PC-9 (cell line): ENCODE results near the gene CDK11B. TPM values are rescaled to one million over a fixed set of nuclear protein-coding genes. Genes with fewer than 3 reads are reported as not detected.
A peak's percentile ranks its signal among the peaks of the same experiment; 100 is the strongest.

ENCODE experiments used
- BruUV-seq: library from RNA; stranded (reverse); fragments of 400-500 nt; replicated peaks from 2 replicates; lab custom pipeline; 2021; lab: Mats Ljungman, UMichigan
- CTCF ChIA-PET: fragments of 300-600 bp; sonication (Branson Sonifier 250); formaldehyde crosslinking; loops from one replicate; lab custom pipeline; 2022; ENCODE audit warnings: antibody characterized with exemption; lab: Charles Lee
- POLR2A ChIA-PET: fragments of 300-600 bp; sonication (Branson Sonifier 250); formaldehyde crosslinking; loops from one replicate; lab custom pipeline; 2022; ENCODE audit warnings: antibody characterized with exemption; ENCODE audit not compliant: unreplicated experiment; lab: Charles Lee
- DNase-seq, 2 experiments: peaks; one replicate each; pipeline versions ENCODE4 v3.0.0 to v3.0.0-alpha.2; 2015 to 2022; ENCODE audit warnings: mixed read lengths in 1 of 2
- H2AFZ ChIP-seq: fragments of 200-600 bp; sonication (generic); 2 replicates; pipeline ENCODE4 v1.8.1; 2017; ENCODE audit warnings: antibody characterized with exemption
- H3F3A ChIP-seq: fragments of 200-600 bp; sonication (generic); 2 replicates; pipeline ENCODE4 v1.8.1; 2017; ENCODE audit warnings: antibody characterized with exemption, mild to moderate bottlenecking, low read depth; ENCODE audit not compliant: insufficient read depth
- H3K27ac ChIP-seq: fragments of 200-600 bp; sonication (generic); 2 replicates; pipeline ENCODE4 v1.6.1; 2016; ENCODE audit warnings: mixed run types
- H3K27me3 ChIP-seq: fragments of 200-600 bp; sonication (generic); 2 replicates; pipeline ENCODE4 v1.6.1; 2016; ENCODE audit warnings: low read depth, mixed run types; ENCODE audit not compliant: insufficient read depth
- H3K36me3 ChIP-seq: fragments of 200-600 bp; sonication (generic); 2 replicates; pipeline ENCODE4 v1.6.1; 2016; ENCODE audit warnings: low read depth, mixed run types
- H3K4me1 ChIP-seq: fragments of 200-600 bp; sonication (generic); replicated peaks from 2 replicates; pipeline ENCODE4 v1.6.1; 2016; ENCODE audit warnings: mixed run types; ENCODE audit not compliant: insufficient read depth
- H3K4me2 ChIP-seq: fragments of 200-600 bp; sonication (generic); 2 replicates; pipeline ENCODE4 v1.6.1; 2017; ENCODE audit warnings: mixed run types
- H3K4me3 ChIP-seq: fragments of 200-600 bp; sonication (generic); 2 replicates; pipeline ENCODE4 v1.6.1; 2016; ENCODE audit warnings: mixed run types
- H3K79me2 ChIP-seq: fragments of 200-600 bp; sonication (generic); 2 replicates; pipeline ENCODE4 v1.6.1; 2017; ENCODE audit warnings: low read depth, mixed run types
- H3K9me2 ChIP-seq: fragments of 200-600 bp; sonication (generic); 2 replicates; pipeline ENCODE4 v1.8.1; 2017; ENCODE audit warnings: mild to moderate bottlenecking; ENCODE audit not compliant: insufficient read depth
- H3K9me3 ChIP-seq: fragments of 200-600 bp; sonication (generic); 2 replicates; pipeline ENCODE4 v1.8.1; 2016; ENCODE audit warnings: low read depth; ENCODE audit not compliant: insufficient read depth
- H4K20me1 ChIP-seq: fragments of 200-600 bp; sonication (generic); 2 replicates; pipeline ENCODE4 v1.8.1; 2017; ENCODE audit not compliant: insufficient read depth
- EZH2 ChIP-seq: fragments of 200-600 bp; sonication (generic); IDR thresholded peaks from 2 replicates; pipeline ENCODE4 v1.8.0; 2017; ENCODE audit warnings: antibody characterized with exemption, low read depth
- intact Hi-C: fragments of 100-400 bp; cut with micrococcal nuclease; formaldehyde crosslinking; loops from one replicate; pipeline ENCODE4 v1.10.0; 2022; ENCODE audit not compliant: unreplicated experiment
- total RNA-seq: library from RNA; stranded (reverse); gene quantifications from 2 replicates; pipeline ENCODE4 v1.2.3, GENCODE V29; 2021
- TF ChIP-seq, protein P1 (sequence below): fragments of 200-600 bp; sonication (generic); conservative IDR thresholded peaks from 2 replicates; pipeline ENCODE4 v1.6.1; 2017; ENCODE audit warnings: mixed run types, antibody characterized with exemption, mild to moderate bottlenecking, moderate library complexity

Gene CDK11B
- total RNA-seq, 1 experiment from 2014 or later, result 21.2 TPM

DNA sequence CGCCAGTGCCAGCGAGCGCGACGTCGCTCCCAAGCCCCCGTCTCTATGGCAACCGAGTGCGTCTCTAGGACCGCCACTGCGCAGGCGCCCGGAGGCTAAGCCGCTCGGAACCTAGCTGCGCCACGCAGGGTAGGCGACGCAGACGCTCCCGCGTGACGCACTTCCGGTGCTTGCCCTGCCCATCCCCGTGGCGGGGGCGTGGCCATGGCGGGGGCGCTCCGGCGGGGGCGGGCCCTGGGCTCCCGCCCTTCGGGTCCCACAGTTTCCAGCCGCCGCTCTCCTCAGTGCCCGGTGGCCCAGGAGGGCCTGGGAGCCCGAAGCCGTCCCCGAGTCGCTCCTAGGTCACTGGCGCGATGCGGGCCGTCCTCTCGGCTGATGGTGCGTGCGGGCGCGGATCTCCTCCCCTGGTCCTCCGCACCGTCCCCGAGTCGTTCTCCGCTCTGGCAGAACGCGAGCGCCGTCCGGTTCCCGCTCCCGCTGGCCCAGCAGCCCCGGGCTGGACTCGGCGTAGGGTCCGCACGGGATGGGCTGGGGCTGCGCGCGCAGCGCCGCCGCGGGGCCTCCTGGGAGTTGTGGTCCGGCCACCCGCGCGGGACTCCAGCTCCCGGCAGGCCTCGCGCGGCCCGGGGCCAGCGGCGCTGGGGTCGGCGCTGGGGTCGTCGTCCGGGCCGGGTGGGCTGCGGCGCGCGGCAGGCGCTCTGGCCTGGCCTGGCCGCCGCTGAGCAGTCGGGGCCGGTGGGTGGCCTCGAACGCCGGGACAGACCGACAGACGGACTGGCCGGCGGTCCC is 43.4 kb downstream of the CDK11B start, which contains the start of gene MIB2:
TSS of gene MIB2 (plus strand) at position 245 of the 789 bp plus-strand sequence. CDS start 7,953 bp downstream, outside the sequence.
- Histone ChIP-seq H2AFZ (peak within 1 kb of the TSS; percentile 96), H4K20me1 (peaks cover 14% of the 10 kb centered on the region), H3F3A (peaks cover 16% of the 10 kb centered on the region; the same call in 1 of the 2 replicates), H3K4me3 (peak within 1 kb of the TSS; percentile 79), H3K4me1 (peaks cover 21% of the 10 kb centered on the region), H3K9me2 (no peaks in the 10 kb centered on the region), H3K79me2 (peaks cover 29% of the 10 kb centered on the region), H3K9me3 (no peaks in the 10 kb centered on the region), H3K27me3 (no peaks in the 10 kb centered on the region), H3K27ac (peak within 1 kb of the TSS; percentile 90), H3K36me3 (no peaks in the 10 kb centered on the region), H3K4me2 (peak within 1 kb of the TSS; percentile 96)
- TF ChIP-seq, protein P1, sequence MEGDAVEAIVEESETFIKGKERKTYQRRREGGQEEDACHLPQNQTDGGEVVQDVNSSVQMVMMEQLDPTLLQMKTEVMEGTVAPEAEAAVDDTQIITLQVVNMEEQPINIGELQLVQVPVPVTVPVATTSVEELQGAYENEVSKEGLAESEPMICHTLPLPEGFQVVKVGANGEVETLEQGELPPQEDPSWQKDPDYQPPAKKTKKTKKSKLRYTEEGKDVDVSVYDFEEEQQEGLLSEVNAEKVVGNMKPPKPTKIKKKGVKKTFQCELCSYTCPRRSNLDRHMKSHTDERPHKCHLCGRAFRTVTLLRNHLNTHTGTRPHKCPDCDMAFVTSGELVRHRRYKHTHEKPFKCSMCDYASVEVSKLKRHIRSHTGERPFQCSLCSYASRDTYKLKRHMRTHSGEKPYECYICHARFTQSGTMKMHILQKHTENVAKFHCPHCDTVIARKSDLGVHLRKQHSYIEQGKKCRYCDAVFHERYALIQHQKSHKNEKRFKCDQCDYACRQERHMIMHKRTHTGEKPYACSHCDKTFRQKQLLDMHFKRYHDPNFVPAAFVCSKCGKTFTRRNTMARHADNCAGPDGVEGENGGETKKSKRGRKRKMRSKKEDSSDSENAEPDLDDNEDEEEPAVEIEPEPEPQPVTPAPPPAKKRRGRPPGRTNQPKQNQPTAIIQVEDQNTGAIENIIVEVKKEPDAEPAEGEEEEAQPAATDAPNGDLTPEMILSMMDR, result no peak
- no peak for TF ChIP-seq EZH2
- no TSS peak for BruUV-seq
- intact Hi-C loops, result no loop called here
- ChIA-PET CTCF (interaction anchor here (0.6 kb wide), 1 partner anchor 294 kb away, joined by 4 read pairs; no protein-coding TSS in a partner anchor), POLR2A (interaction anchor here (0.7 kb wide), 1 partner anchor 340 kb away, joined by 4 read pairs; no protein-coding TSS in a partner anchor)
- DNase-seq, result peak; percentile 91 to 96

DNA sequence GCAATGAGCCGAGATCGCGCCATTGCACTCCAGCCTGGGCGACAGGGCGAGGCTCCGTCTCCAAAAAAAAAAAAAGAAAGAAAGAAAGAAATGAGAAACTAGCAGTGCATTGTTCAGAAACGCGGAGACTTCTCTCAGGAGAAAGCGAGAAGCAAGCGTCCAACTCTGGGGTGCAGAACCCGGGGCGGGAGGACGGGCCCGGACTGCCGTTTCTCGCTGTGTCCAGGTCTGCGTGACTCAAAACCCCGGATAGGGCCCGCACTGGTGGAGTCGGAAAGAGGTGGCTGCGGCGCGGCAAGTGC is 43.9 kb downstream of the CDK11B start:
- Histone ChIP-seq H3F3A (peaks cover 16% of the 10 kb centered on the region; the same call in 1 of the 2 replicates), H3K27ac (no peak overlapping the region), H3K27me3 (no peaks in the 10 kb centered on the region), H3K79me2 (peaks cover 29% of the 10 kb centered on the region), H4K20me1 (peaks cover 14% of the 10 kb centered on the region), H3K9me3 (no peaks in the 10 kb centered on the region), H3K4me2 (peak overlapping the region; percentile 96), H3K36me3 (no peaks in the 10 kb centered on the region), H3K4me3 (peak overlapping the region; percentile 79), H3K9me2 (no peaks in the 10 kb centered on the region), H2AFZ (peak overlapping the region; percentile 75), H3K4me1 (peaks cover 21% of the 10 kb centered on the region)
- ChIA-PET CTCF (no interaction called here), POLR2A (interaction anchor here (0.6 kb wide), 2 partner anchors 8 to 43 kb away, joined by 7 to 17 read pairs; no protein-coding TSS in a partner anchor)
- BruUV-seq, result no TSS peak
- TF ChIP-seq, protein P1, result no peak
- TF ChIP-seq EZH2, result no peak
- no peak for DNase-seq
- intact Hi-C loops, result no loop called here

DNA sequence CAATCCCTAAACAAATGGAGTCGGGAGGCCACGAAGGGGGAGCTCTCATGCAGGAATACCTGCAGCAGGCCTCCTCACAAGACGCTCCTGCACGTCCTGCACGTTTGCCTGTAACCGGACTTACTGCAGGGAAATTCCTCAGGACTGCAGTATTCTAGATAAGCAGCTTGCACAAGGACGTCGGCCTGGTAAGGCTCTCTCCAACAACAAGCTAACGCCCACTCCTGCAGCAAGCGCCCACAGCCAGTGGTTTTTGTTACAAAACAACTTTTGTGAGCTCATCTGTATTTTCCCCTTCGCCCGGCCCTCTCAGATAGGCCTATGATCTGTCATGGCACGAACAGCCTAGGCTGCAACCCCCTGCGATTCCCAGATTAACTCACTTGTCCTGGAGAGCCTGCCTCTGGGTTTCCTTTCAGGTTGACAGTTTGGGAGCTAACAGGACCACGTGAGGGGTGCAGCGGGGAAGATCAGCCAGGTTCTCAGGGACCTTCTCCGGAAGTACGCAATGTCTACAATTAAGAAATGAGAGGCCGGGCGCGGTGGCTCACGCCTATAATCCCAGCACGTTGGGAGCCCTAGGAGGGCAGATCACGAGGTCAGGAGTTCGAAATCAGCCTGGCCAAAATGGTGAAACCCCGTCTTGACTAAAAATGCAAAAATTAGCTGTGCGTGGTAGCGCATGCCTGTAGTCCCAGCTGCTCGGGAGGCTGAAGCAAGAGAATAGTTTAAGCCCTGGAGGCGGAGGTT is 44.4 kb downstream of the CDK11B start:
- Histone ChIP-seq H3K9me2 (no peaks in the 10 kb centered on the region), H3K4me2 (peak overlapping the region; percentile 96), H3K4me3 (peak overlapping the region; percentile 79), H3F3A (peaks cover 16% of the 10 kb centered on the region; the same call in 1 of the 2 replicates), H3K4me1 (peaks cover 21% of the 10 kb centered on the region), H3K27ac (no peak overlapping the region), H4K20me1 (peaks cover 14% of the 10 kb centered on the region), H3K36me3 (no peaks in the 10 kb centered on the region), H3K9me3 (no peaks in the 10 kb centered on the region), H2AFZ (peak overlapping the region; percentile 75), H3K79me2 (peaks cover 29% of the 10 kb centered on the region), H3K27me3 (no peaks in the 10 kb centered on the region)
- intact Hi-C loops, result no loop called here
- TF ChIP-seq, protein P1, result no peak
- no peak for TF ChIP-seq EZH2
- ChIA-PET CTCF (no interaction called here), POLR2A (interaction anchor here (0.6 kb wide), 2 partner anchors 8 to 43 kb away, joined by 7 to 17 read pairs; no protein-coding TSS in a partner anchor)
- TSS peak; percentile 62 for BruUV-seq
- DNase-seq, result peak; percentile 17 to 51
